Camera-type eye (tissue), 1 donor: Measurements from ENCODE around the gene TNNT2. TPM values are rescaled to one million over a fixed set of nuclear protein-coding genes. Genes with fewer than 3 reads are reported as not detected.

ENCODE experiments used
- total RNA-seq: library from RNA; depleted of rRNA; stranded (reverse); fragments of >200 nt; gene quantifications from one replicate; pipeline ENCODE4 v1.2.3, GENCODE V29; 2014

Gene TNNT2
- total RNA-seq: 10.0 TPM

GRCh38 chr1:201377611-201378092 is at the start of gene TNNT2:
TNNT2 (minus strand) TSS chr1:201377680; CDS start chr1:201373254, 4,426 bp downstream.

GRCh38 chr1:201399018-201399351 is 21.5 kb upstream of the TNNT2 start, which contains the start of gene LAD1:
LAD1 (minus strand) TSS chr1:201399324; CDS start chr1:201399306, 18 bp downstream.

Other genes starting within 250 kb of the TNNT2 start
- 89.7 TPM for gene TMEM9, start 223.2 kb downstream of the TNNT2 start, total RNA-seq
- gene IGFN1, start 186.9 kb downstream of the TNNT2 start, total RNA-seq: 1.2 TPM
- gene PKP1, start 94.2 kb downstream of the TNNT2 start, total RNA-seq: 34.3 TPM
- gene LAD1, start 21.6 kb upstream of the TNNT2 start, total RNA-seq: 3.8 TPM
- gene TNNI1, start 44.0 kb upstream of the TNNT2 start, total RNA-seq: 56.6 TPM
- gene PHLDA3, start 91.5 kb upstream of the TNNT2 start, total RNA-seq: 18.5 TPM
- gene CSRP1, start 129.4 kb upstream of the TNNT2 start, total RNA-seq: 185 TPM
- 31.4 TPM for gene NAV1, start 161.4 kb upstream of the TNNT2 start, total RNA-seq